Uterus (tissue), 2 donors: ENCODE data around the gene MEIS2.

Source experiments
- POLR2A ChIP-seq, 2 donors: fragments of 450-650 bp; IDR thresholded peaks; one replicate each; pipeline ENCODE4 v1.6.1; 2016; ENCODE audit warnings: antibody characterized with exemption in 2 of 2, mild to moderate bottlenecking in 1 of 2, moderate library complexity in 1 of 2
- TF ChIP-seq, protein P1 (sequence below), 4 experiments: fragments of 200-600 bp in 2 of 4; fragments of 450-650 bp in 2 of 4; sonication (generic) in 2 of 4; IDR thresholded peaks; one replicate each; pipeline ENCODE4 v1.5.1; 2016 to 2019; ENCODE audit warnings: antibody characterized with exemption in 4 of 4, mild to moderate bottlenecking in 2 of 4, moderate library complexity in 1 of 4

DNA sequence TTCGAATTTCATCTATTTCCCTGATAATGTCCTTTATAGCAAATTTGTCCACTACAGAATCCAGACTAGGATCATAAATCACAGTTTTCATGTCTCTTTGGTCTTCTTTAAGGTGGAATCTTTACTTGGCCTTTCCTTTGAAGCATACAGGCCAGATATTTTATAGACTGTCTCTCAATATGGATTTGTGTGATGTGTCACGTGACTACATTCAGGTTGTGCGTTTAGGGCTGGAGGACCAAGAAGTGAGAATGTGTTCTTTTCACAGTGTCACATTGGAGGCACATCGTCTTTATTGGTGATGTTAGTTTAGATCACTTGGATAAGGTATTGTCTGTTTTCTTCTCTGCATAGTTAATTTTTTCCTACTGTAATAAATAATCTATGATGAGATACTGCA lies 232.9 kb downstream of the MEIS2 start:
- TF ChIP-seq, protein P1, sequence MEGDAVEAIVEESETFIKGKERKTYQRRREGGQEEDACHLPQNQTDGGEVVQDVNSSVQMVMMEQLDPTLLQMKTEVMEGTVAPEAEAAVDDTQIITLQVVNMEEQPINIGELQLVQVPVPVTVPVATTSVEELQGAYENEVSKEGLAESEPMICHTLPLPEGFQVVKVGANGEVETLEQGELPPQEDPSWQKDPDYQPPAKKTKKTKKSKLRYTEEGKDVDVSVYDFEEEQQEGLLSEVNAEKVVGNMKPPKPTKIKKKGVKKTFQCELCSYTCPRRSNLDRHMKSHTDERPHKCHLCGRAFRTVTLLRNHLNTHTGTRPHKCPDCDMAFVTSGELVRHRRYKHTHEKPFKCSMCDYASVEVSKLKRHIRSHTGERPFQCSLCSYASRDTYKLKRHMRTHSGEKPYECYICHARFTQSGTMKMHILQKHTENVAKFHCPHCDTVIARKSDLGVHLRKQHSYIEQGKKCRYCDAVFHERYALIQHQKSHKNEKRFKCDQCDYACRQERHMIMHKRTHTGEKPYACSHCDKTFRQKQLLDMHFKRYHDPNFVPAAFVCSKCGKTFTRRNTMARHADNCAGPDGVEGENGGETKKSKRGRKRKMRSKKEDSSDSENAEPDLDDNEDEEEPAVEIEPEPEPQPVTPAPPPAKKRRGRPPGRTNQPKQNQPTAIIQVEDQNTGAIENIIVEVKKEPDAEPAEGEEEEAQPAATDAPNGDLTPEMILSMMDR (IDR thresholded peaks at IDR 0.05): no peak
- TF ChIP-seq POLR2A (IDR thresholded peaks at IDR 0.05): no peak
